Fibroblast of lung (primary cell): ENCODE measurements around the gene CALY.

Source experiments
- EZH2 ChIP-seq: IDR thresholded peaks from 2 replicates; pipeline ENCODE4 v1.5.1; 2012; ENCODE audit warnings: low read length, control low read depth, mild to moderate bottlenecking; ENCODE audit errors: missing control alignments
- TF ChIP-seq, protein P1 (sequence below), 2 donors: IDR thresholded peaks in 1 of 2; conservative IDR thresholded peaks in 1 of 2; 1 replicate in 1 of 2; 2 replicates in 1 of 2; pipeline ENCODE4 v1.5.1; 2011 to 2012; ENCODE audit warnings: low read length in 2 of 2, control low read depth in 1 of 2, inconsistent platforms in 1 of 2, low read depth in 1 of 2, mild to moderate bottlenecking in 1 of 2

DNA sequence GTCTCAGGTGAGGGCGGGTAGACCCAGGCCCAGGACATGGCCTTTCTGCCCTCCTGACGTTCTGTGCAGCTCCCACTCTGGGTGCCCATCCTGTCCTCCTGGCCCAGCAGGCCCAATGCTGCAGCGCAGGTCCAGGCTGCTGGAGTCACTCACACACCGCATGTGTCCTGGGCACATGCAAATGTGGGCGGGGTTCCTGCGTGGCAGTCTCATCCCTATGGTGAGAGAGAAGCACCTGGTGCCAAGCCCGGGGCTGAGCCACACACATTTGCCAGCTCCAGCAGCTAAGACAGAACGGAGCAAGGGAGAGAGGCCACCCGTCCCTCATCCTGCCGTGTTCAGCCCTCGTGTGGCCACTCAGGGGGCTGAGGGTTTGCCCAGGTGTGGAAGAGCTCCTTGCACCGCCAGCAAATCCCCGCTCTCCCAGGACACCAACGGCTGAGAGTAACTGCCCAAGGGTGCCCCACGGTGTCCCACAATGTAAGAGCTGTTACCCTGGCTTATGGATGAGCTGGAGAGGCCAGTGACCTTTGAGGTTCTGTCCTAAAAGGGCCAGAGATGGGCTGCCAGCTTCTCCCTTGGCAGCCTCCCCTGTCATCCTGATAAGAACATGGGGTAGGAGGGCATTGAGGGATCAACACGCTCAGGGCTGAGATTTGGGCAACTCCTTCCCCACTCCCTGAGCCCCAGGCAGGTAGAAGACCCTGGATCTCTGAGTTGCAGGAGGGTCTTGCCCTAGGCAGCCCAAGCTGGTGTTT is 16.7 kb upstream of the CALY start:
- TF ChIP-seq, protein P1, sequence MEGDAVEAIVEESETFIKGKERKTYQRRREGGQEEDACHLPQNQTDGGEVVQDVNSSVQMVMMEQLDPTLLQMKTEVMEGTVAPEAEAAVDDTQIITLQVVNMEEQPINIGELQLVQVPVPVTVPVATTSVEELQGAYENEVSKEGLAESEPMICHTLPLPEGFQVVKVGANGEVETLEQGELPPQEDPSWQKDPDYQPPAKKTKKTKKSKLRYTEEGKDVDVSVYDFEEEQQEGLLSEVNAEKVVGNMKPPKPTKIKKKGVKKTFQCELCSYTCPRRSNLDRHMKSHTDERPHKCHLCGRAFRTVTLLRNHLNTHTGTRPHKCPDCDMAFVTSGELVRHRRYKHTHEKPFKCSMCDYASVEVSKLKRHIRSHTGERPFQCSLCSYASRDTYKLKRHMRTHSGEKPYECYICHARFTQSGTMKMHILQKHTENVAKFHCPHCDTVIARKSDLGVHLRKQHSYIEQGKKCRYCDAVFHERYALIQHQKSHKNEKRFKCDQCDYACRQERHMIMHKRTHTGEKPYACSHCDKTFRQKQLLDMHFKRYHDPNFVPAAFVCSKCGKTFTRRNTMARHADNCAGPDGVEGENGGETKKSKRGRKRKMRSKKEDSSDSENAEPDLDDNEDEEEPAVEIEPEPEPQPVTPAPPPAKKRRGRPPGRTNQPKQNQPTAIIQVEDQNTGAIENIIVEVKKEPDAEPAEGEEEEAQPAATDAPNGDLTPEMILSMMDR (conservative IDR thresholded peaks at IDR 0.05 in 1 of 2, IDR thresholded peaks at IDR 0.05 in 1 of 2; ENCODE audit: low read depth in 1 of 2, low read length in 2 of 2): no peak
- no peak for TF ChIP-seq EZH2
